Left cardiac atrium (tissue), 4 donors: Measurements from ENCODE around the gene MEIS1. TPM values are rescaled to one million over a fixed set of nuclear protein-coding genes. Genes with fewer than 3 reads are reported as not detected.
"Not testable (repeated sequence)": the region's sequence is repeated elsewhere in the genome, so short reads cannot be mapped to it uniquely, and the experiment has no call there.

Source experiments
- ATAC-seq, 2 donors: fragments of 200-7000 bp; cut with Tn5 transposase; one replicate each; pipeline ENCODE4 v1.9.1; 2020; ENCODE audit warnings: mild to moderate bottlenecking in 2 of 2, moderate library complexity in 2 of 2
- DNase-seq: peaks from one replicate; pipeline ENCODE4 v3.0.0-alpha.2; 2020
- intact Hi-C, 2 donors: fragments of 100-400 bp; cut with DNase I; formaldehyde crosslinking; loops; one replicate each; pipeline versions ENCODE4 v1.14.1 to v1.15.1; 2022 to 2023
- long read RNA-seq: library from polyadenylated mRNA; unstranded; transcript quantifications from one replicate; pipeline ENCODE4 v2.0.0, GENCODE V29; 2021
- total RNA-seq, 2 donors: library from RNA; stranded (reverse); fragmentation: NEBNext Ultra II Directional; extraction: Animal tissue kit (Norgen Biotek cat#: 25700); gene quantifications; one replicate each; pipeline ENCODE4 v1.2.1, GENCODE V29; 2021
- donor health status: DM: no; HTN: yes; CAD: no.
- donor health status: DM: no; HTN: yes; CAD: no; lungs with severe emphysema.
- donor health status: DM: yes; HTN: yes; CAD: no.
- donor health status: Dilated cardiomyopathy.

Gene MEIS1
- 10 to 100 TPM; 32.4 to 36.1 TPM for total RNA-seq
- long read RNA-seq, full-length matches to known transcripts: 4 of 18 reads
- long read RNA-seq, partial matches to known transcripts: 0 of 18 reads
- long read RNA-seq, other reads (novel, unspliced or antisense): 14 of 18 reads

GRCh38 chr2:66434679-66435548 lies at the start of gene MEIS1:
Gene MEIS1, plus strand, starts transcription at chr2:66435125. Its CDS starts 732 bp downstream, at chr2:66435857.
- peak; percentile 92 for DNase-seq
- ATAC-seq: peak; percentile 87 to 89
- intact Hi-C loops: loop anchor here (5.0 to 10.0 kb wide), 3 partner anchors 142 to 1600 kb away; no protein-coding TSS in a partner anchor

- no peak for DNase-seq
- no peak for ATAC-seq
- intact Hi-C loops: no loop called here
These were observed 47.7 kb upstream of the MEIS1 start for GRCh38 chr2:66387016-66387753.

- DNase-seq: no peak
- no peak for ATAC-seq
These were observed 45.2 kb upstream of the MEIS1 start for GRCh38 chr2:66389651-66390131.

GRCh38 chr2:66390152-66390551 lies 44.8 kb upstream of the MEIS1 start:
- ATAC-seq: no peak

More at GRCh38 chr2:66389651-66390131, 45.2 kb upstream of the MEIS1 start:
- intact Hi-C loops: no loop called here

GRCh38 chr2:66390811-66391210 lies 44.1 kb upstream of the MEIS1 start:
- intact Hi-C loops: no loop called here
- ATAC-seq (no peak), DNase-seq (no peak)

More at GRCh38 chr2:66390152-66390551, 44.8 kb upstream of the MEIS1 start:
- no peak for DNase-seq
- intact Hi-C loops: no loop called here

GRCh38 chr2:66391240-66391639 lies 43.7 kb upstream of the MEIS1 start:
- ATAC-seq, intact Hi-C loops, DNase-seq: not testable (repeated sequence)

- DNase-seq: no peak
These were observed 29.5 kb upstream of the MEIS1 start for GRCh38 chr2:66405473-66405872.

GRCh38 chr2:66408905-66409304 lies 26.0 kb upstream of the MEIS1 start:
- DNase-seq (no peak), ATAC-seq (no peak)
- intact Hi-C loops: no loop called here

More at GRCh38 chr2:66405473-66405872, 29.5 kb upstream of the MEIS1 start:
- no peak for ATAC-seq
- intact Hi-C loops: no loop called here

- peak in 1 of 2 donors; percentile 31 for ATAC-seq
- intact Hi-C loops: no loop called here
- no peak for DNase-seq
These were observed 22.1 kb upstream of the MEIS1 start for GRCh38 chr2:66412874-66413273.

GRCh38 chr2:66414896-66415295 lies 20.0 kb upstream of the MEIS1 start:
- no peak for ATAC-seq
- DNase-seq: no peak
- intact Hi-C loops: no loop called here

- ATAC-seq (no peak), DNase-seq (no peak)
These were observed 16.5 kb upstream of the MEIS1 start for GRCh38 chr2:66418381-66418780.

GRCh38 chr2:66421612-66422011 lies 13.3 kb upstream of the MEIS1 start:
- no peak for DNase-seq
- ATAC-seq: no peak
- intact Hi-C loops: no loop called here

More at GRCh38 chr2:66418381-66418780, 16.5 kb upstream of the MEIS1 start:
- intact Hi-C loops: no loop called here

GRCh38 chr2:66423391-66424124 lies 11.4 kb upstream of the MEIS1 start:
- DNase-seq (no peak), ATAC-seq (no peak)
- intact Hi-C loops: no loop called here

- intact Hi-C loops: loop anchor here in 1 of 2 donors (5.0 kb wide), 2 partner anchors 704 to 1416 kb away; no protein-coding TSS in a partner anchor
- DNase-seq (no peak), ATAC-seq (peak in 1 of 2 donors; percentile 16)
These were observed 8.4 kb upstream of the MEIS1 start for GRCh38 chr2:66426244-66427111.

- intact Hi-C loops: loop anchor here in 1 of 2 donors (5.0 kb wide), 2 partner anchors 705 to 1415 kb away; no protein-coding TSS in a partner anchor
- no peak for ATAC-seq
These were observed 7.6 kb upstream of the MEIS1 start for GRCh38 chr2:66427300-66427699.

GRCh38 chr2:66428986-66429612 lies 5.8 kb upstream of the MEIS1 start:
- DNase-seq (no peak), ATAC-seq (no peak)
- intact Hi-C loops: loop anchor here in 1 of 2 donors (1.0 to 5.0 kb wide), 3 partner anchors 146 to 1413 kb away; no protein-coding TSS in a partner anchor

More at GRCh38 chr2:66427300-66427699, 7.6 kb upstream of the MEIS1 start:
- no peak for DNase-seq
